ENCODE data around the gene GPR132.

GPR132 gene

GRCh38 chr14:105102361-105102870 is 37.2 kb upstream of the GPR132 start:
- TF ChIP-seq ZFX (IDR thresholded peaks at IDR 0.05) (no peak), CTCF (conservative IDR thresholded peaks at IDR 0.05) (no peak)
- no peak overlapping the region for H3K27ac ChIP-seq

- TF ChIP-seq CTCF (conservative IDR thresholded peaks at IDR 0.05) = no peak
- no peak for TF ChIP-seq ZFX (IDR thresholded peaks at IDR 0.05)
- no peak overlapping the region for H3K27ac ChIP-seq
These were observed 35.7 kb upstream of the GPR132 start for GRCh38 chr14:105100910-105101309.

GRCh38 chr14:105099778-105100177 is 34.5 kb upstream of the GPR132 start:
- no peak for TF ChIP-seq ZFX (IDR thresholded peaks at IDR 0.05)
- TF ChIP-seq CTCF (conservative IDR thresholded peaks at IDR 0.05) = no peak
- H3K27ac ChIP-seq = no peak overlapping the region

GRCh38 chr14:105098316-105098715 is 33.1 kb upstream of the GPR132 start:
- TF ChIP-seq CTCF (conservative IDR thresholded peaks at IDR 0.05) (no peak), ZFX (IDR thresholded peaks at IDR 0.05) (no peak)
- no peak overlapping the region for H3K27ac ChIP-seq

GRCh38 chr14:105097794-105098127 is 32.5 kb upstream of the GPR132 start:
- TF ChIP-seq ZFX (IDR thresholded peaks at IDR 0.05) = no peak
- no peak for TF ChIP-seq CTCF (conservative IDR thresholded peaks at IDR 0.05)
- H3K27ac ChIP-seq = no peak overlapping the region

- TF ChIP-seq ZFX (IDR thresholded peaks at IDR 0.05) (no peak), CTCF (conservative IDR thresholded peaks at IDR 0.05) (no peak)
- H3K27ac ChIP-seq = no peak overlapping the region
These were observed 31.1 kb upstream of the GPR132 start for GRCh38 chr14:105096206-105096875.

GRCh38 chr14:105095236-105095805 is 30.1 kb upstream of the GPR132 start:
- no peak overlapping the region for H3K27ac ChIP-seq
- TF ChIP-seq ZFX (IDR thresholded peaks at IDR 0.05) (no peak), CTCF (conservative IDR thresholded peaks at IDR 0.05) (no peak)
